Activated CD8-positive, alpha-beta T cell treated with anti-CD3 and anti-CD28 coated beads, Interleukin-2, amount 10 ng/mL, durations not matched to agents 7 days and 5 days (primary cell): Measurements from ENCODE around the gene CTLA4. TPM values are rescaled to one million over a fixed set of nuclear protein-coding genes. Genes with fewer than 3 reads are reported as not detected.

Source experiments
- ATAC-seq: fragments of 150-1000 bp; cut with Tn5 transposase; one replicate; pipeline ENCODE4 v1.10.0; 2021; ENCODE audit warnings: moderate library complexity
- CTCF ChIA-PET: fragments of 350-600 bp; sonication (Branson Sonifier 250); formaldehyde crosslinking; loops from one replicate; lab custom pipeline; 2021; ENCODE audit warnings: antibody characterized with exemption; lab: Charles Lee
- POLR2A ChIA-PET: fragments of 350-600 bp; sonication (Branson Sonifier 250); formaldehyde crosslinking; loops from one replicate; lab custom pipeline; 2021; ENCODE audit warnings: antibody characterized with exemption; lab: Charles Lee
- DNase-seq: peaks from one replicate; pipeline ENCODE4 v3.0.0-alpha.2; 2020
- H3K27ac Mint-ChIP-seq: one replicate; pipeline ENCODE4 v1.8.0; 2021; ENCODE audit warnings: mild to moderate bottlenecking, mixed read lengths
- H3K27me3 Mint-ChIP-seq: one replicate; pipeline ENCODE4 v1.8.0; 2021; ENCODE audit warnings: low read depth, mixed read lengths
- H3K36me3 Mint-ChIP-seq: one replicate; pipeline ENCODE4 v1.8.0; 2021; ENCODE audit warnings: low read depth, mixed read lengths
- H3K4me1 Mint-ChIP-seq: one replicate; pipeline ENCODE4 v1.8.0; 2021; ENCODE audit warnings: low read depth, mixed read lengths
- H3K4me3 Mint-ChIP-seq: one replicate; pipeline ENCODE4 v1.8.0; 2021; ENCODE audit warnings: mild to moderate bottlenecking, mixed read lengths
- H3K9me3 Mint-ChIP-seq: one replicate; pipeline ENCODE4 v1.8.0; 2022; ENCODE audit warnings: mixed read lengths; ENCODE audit not compliant: insufficient read depth
- total RNA-seq, 2 experiments: library from RNA; stranded (reverse); gene quantifications; one replicate each; pipeline ENCODE4 v1.2.3, GENCODE V29; 2021

Gene CTLA4
- total RNA-seq: 1 to 10 TPM; 3.8 to 4.7 TPM

DNA sequence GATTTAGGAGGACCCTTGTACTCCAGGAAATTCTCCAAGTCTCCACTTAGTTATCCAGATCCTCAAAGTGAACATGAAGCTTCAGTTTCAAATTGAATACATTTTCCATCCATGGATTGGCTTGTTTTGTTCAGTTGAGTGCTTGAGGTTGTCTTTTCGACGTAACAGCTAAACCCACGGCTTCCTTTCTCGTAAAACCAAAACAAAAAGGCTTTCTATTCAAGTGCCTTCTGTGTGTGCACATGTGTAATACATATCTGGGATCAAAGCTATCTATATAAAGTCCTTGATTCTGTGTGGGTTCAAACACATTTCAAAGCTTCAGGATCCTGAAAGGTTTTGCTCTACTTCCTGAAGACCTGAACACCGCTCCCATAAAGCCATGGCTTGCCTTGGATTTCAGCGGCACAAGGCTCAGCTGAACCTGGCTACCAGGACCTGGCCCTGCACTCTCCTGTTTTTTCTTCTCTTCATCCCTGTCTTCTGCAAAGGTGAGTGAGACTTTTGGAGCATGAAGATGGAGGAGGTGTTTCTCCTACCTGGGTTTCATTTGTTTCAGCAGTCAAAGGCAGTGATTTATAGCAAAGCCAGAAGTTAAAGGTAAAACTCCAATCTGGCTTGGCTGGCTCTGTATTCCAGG lies at the start of gene CTLA4:
Gene CTLA4 (plus strand): TSS at position 211 of the 640 bp plus-strand sequence. CDS start 172 bp downstream, at position 383.
- DNase-seq (peak; percentile 55), ATAC-seq (peak; percentile 34)
- H3K9me3 Mint-ChIP-seq: peaks cover 7% of the 10 kb centered on the region
- POLR2A ChIA-PET: interaction anchor here (0.6 to 6.0 kb wide), 23 partner anchors 7 to 629 kb away, joined by 3 to 34 read pairs (median 4); partner anchors contain the start of genes CD28, CYP20A1 and ICOS
- H3K36me3 Mint-ChIP-seq: peaks cover 20% of the 10 kb centered on the region
- H3K27me3 Mint-ChIP-seq: no peaks in the 10 kb centered on the region
- H3K4me1 Mint-ChIP-seq: peaks cover 60% of the 10 kb centered on the region
- H3K27ac Mint-ChIP-seq: peak within 1 kb of the TSS; percentile 82
- H3K4me3 Mint-ChIP-seq: peak within 1 kb of the TSS; percentile 79
- CTCF ChIA-PET: interaction anchor here (1.1 to 8.5 kb wide), 12 partner anchors 8 to 383 kb away, joined by 4 to 82 read pairs (median 8); no protein-coding TSS in a partner anchor

- ChIA-PET POLR2A (no interaction called here), CTCF (interaction anchor here (1.2 to 8.1 kb wide), 5 partner anchors 8 to 334 kb away, joined by 3 to 82 read pairs (median 5); partner anchors contain the start of gene CTLA4)
- Mint-ChIP-seq H3K9me3 (no peaks in the 10 kb centered on the region), H3K36me3 (no peaks in the 10 kb centered on the region), H3K27ac (no peak overlapping the region), H3K27me3 (peaks cover 7% of the 10 kb centered on the region), H3K4me3 (no peak overlapping the region), H3K4me1 (peaks cover 21% of the 10 kb centered on the region)
- ATAC-seq (no peak), DNase-seq (no peak)
Observed at GRCh38 chr2:203818656-203819055, 48.9 kb upstream of the CTLA4 start.

DNA sequence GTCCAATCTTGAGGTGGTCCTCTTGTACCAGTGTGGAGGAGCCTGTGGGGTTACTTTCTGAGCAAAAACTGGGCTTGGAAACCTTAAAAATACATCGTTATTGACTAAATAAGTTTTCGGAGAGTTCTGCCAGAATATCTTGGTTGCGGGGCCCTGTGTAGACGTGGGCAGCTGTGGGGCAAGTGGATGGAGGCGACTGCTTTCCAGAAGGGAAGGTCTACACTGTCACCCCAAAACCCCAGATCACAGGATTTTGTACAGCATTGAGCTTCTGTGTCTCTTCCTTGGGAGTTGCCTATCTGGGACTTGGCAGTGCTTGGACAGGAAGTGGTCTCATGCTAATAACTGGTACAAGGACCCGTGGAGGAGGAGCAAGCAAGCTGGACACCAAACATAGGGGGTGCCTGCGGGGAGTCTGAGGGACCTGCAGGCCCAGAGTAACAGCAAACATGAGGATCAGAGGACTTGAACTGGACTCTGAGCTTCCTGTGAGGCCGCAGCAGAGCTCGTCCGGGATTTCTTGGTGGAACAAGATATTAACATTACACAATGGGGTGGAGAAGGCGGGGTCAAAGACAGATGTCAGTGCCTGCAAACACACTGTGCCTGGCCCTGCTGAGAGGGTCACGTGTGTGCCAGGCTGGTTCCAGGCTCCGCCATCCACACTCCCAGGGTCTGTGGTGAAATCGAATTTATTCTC lies 48.0 kb upstream of the CTLA4 start:
- H3K27me3 Mint-ChIP-seq: peaks cover 7% of the 10 kb centered on the region
- ChIA-PET CTCF (interaction anchor here (1.2 to 8.1 kb wide), 4 partner anchors 10 to 335 kb away, joined by 3 to 82 read pairs (median 6); partner anchors contain the start of gene CTLA4), POLR2A (no interaction called here)
- H3K4me3 Mint-ChIP-seq: no peak overlapping the region
- DNase-seq: no peak
- H3K4me1 Mint-ChIP-seq: peaks cover 12% of the 10 kb centered on the region
- no peak for ATAC-seq
- no peak overlapping the region for H3K27ac Mint-ChIP-seq
- no peaks in the 10 kb centered on the region for H3K36me3 Mint-ChIP-seq
- no peaks in the 10 kb centered on the region for H3K9me3 Mint-ChIP-seq

GRCh38 chr2:203820969-203821368 lies 46.6 kb upstream of the CTLA4 start:
- ChIA-PET POLR2A (no interaction called here), CTCF (interaction anchor here (1.0 kb wide), 1 partner anchor 88 kb away, joined by 3 read pairs; no protein-coding TSS in a partner anchor)
- H3K36me3 Mint-ChIP-seq: no peaks in the 10 kb centered on the region
- H3K9me3 Mint-ChIP-seq: no peaks in the 10 kb centered on the region
- no peak overlapping the region for H3K27ac Mint-ChIP-seq
- no peaks in the 10 kb centered on the region for H3K4me1 Mint-ChIP-seq
- DNase-seq: no peak
- H3K27me3 Mint-ChIP-seq: peaks cover 7% of the 10 kb centered on the region
- no peak for ATAC-seq
- H3K4me3 Mint-ChIP-seq: no peak overlapping the region

- no peaks in the 10 kb centered on the region for H3K9me3 Mint-ChIP-seq
- ChIA-PET POLR2A (no interaction called here), CTCF (no interaction called here)
- ATAC-seq (no peak), DNase-seq (no peak)
- H3K36me3 Mint-ChIP-seq: no peaks in the 10 kb centered on the region
- no peak overlapping the region for H3K27ac Mint-ChIP-seq
- peaks cover 2% of the 10 kb centered on the region for H3K27me3 Mint-ChIP-seq
- no peak overlapping the region for H3K4me3 Mint-ChIP-seq
- H3K4me1 Mint-ChIP-seq: no peaks in the 10 kb centered on the region
Observed at GRCh38 chr2:203822240-203822639, 45.3 kb upstream of the CTLA4 start.

DNA sequence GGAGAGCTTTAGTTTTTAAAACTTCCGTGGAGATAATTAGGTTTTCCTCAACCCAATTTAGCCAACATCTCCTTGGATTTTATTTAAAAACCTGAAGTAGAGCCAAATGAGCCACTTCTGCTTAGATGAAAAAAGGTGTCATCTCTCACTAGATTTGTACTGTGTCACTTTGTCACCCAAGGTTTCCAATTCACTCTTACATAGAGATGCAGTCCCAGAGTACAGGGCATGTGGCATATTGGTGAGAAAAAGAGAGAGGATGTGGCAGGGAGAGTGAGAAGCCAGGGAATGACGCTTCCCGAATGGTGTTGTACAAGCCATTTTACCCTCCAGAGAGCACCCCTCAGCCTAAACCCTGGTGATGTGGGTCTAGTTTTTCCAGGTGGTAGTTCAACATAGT lies 44.4 kb upstream of the CTLA4 start:
- no peak overlapping the region for H3K4me3 Mint-ChIP-seq
- peaks cover under 1% of the 10 kb centered on the region for H3K36me3 Mint-ChIP-seq
- no peaks in the 10 kb centered on the region for H3K4me1 Mint-ChIP-seq
- no peaks in the 10 kb centered on the region for H3K27me3 Mint-ChIP-seq
- no peak for ATAC-seq
- no peaks in the 10 kb centered on the region for H3K9me3 Mint-ChIP-seq
- ChIA-PET POLR2A (interaction anchor here (0.6 kb wide), 1 partner anchor 82 kb away, joined by 5 read pairs; no protein-coding TSS in a partner anchor), CTCF (interaction anchor here (1.0 kb wide), 1 partner anchor 8 kb away, joined by 3 read pairs; no protein-coding TSS in a partner anchor)
- DNase-seq: no peak
- H3K27ac Mint-ChIP-seq: no peak overlapping the region

- H3K9me3 Mint-ChIP-seq: no peaks in the 10 kb centered on the region
- ChIA-PET POLR2A (interaction anchor here (0.5 kb wide), 1 partner anchor 90 kb away, joined by 3 read pairs; no protein-coding TSS in a partner anchor), CTCF (interaction anchor here (1.0 to 1.2 kb wide), 2 partner anchors 9 to 34 kb away, joined by 3 read pairs; no protein-coding TSS in a partner anchor)
- H3K36me3 Mint-ChIP-seq: peaks cover 2% of the 10 kb centered on the region
- H3K27ac Mint-ChIP-seq: no peak overlapping the region
- H3K4me1 Mint-ChIP-seq: no peaks in the 10 kb centered on the region
- H3K27me3 Mint-ChIP-seq: no peaks in the 10 kb centered on the region
- ATAC-seq: no peak
- no peak overlapping the region for H3K4me3 Mint-ChIP-seq
- no peak for DNase-seq
Observed at GRCh38 chr2:203824057-203824456, 43.5 kb upstream of the CTLA4 start.

DNA sequence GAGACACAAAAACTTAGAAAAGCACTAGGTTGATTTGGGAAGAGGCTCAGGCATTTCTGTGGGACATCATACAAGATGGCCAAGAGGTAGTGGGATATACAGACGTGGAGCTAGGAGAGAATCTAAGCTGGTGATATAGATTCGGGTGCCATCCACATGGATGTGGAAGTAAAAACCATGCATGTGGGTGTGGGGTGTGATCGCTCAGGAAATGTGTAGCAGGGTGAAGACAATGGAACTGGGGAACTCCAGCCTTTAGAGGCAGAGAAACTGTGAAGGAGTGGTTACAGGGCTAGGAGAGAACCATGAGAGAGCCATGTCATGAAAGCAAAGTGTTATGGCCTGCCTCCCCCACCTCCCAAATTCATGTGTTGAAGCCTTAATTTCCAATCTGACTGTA lies 43.0 kb upstream of the CTLA4 start:
- POLR2A ChIA-PET: interaction anchor here (0.7 kb wide), 1 partner anchor 47 kb away, joined by 3 read pairs; no protein-coding TSS in a partner anchor
- H3K27me3 Mint-ChIP-seq: no peaks in the 10 kb centered on the region
- H3K4me1 Mint-ChIP-seq: peaks cover 2% of the 10 kb centered on the region
- no peak for DNase-seq
- no peak overlapping the region for H3K4me3 Mint-ChIP-seq
- ATAC-seq: no peak
- H3K36me3 Mint-ChIP-seq: peaks cover 2% of the 10 kb centered on the region
- no peaks in the 10 kb centered on the region for H3K9me3 Mint-ChIP-seq
- H3K27ac Mint-ChIP-seq: no peak overlapping the region
- CTCF ChIA-PET: interaction anchor here (1.2 kb wide), 1 partner anchor 33 kb away, joined by 3 read pairs; no protein-coding TSS in a partner anchor

DNA sequence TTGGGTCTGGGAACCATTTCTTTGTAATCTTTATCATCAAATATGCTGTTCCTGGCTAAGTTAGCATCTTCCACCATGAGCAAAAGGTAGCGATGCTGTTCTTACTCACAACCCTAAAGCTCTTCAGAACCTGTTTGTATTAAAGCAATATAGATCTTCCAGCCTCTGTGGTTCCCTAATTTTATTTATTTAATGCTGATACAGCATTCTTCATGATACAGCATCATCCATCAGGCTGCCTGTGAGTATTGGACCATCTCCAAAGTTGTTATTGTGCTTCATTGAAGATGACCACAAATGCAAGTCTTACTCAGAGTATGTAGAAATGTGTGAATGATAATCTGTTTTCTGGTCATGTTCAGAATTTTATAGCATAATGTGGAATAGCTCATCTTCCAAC lies 40.9 kb upstream of the CTLA4 start:
- CTCF ChIA-PET: interaction anchor here (1.1 to 1.8 kb wide), 3 partner anchors 8 to 18 kb away, joined by 3 to 5 read pairs (median 4); no protein-coding TSS in a partner anchor
- no peak for ATAC-seq

DNA sequence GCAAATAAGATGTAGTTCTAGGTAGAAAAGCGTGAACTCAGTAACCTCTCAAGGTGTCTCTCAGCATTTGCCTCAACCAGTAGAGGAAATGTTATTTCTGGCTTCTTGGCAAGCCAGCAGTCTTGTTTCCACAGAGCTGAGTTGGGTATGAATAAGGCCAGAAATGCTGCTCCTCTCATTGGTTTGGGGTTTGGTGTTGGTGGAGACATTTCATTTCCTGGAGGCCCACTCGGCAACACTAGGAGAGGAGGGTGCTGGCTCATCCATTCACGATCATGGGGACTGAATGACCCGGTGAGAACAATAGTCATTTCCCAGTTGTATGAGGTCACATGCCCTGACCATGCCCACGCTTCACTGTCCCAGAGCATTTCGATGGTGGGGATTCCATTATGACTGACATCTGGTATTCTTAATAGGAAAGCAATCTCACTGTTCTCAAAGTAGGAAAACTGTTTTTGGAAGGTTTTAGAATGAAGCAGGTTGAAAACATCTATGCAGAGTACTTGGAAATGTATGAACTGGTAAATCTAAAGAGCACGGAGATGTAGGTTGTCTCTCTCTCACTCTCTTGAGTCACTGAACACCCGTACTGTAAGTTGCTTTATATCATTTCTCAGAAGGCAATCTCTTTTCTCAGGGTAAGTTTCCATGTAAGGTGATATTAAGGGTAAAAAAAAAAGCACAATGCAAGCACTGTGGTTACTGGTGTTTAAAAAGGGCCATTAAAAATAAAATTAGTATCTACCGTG lies 37.1 kb upstream of the CTLA4 start:
- Mint-ChIP-seq H3K36me3 (peaks cover 2% of the 10 kb centered on the region), H3K4me1 (peaks cover 15% of the 10 kb centered on the region), H3K27ac (peak overlapping the region; percentile 77), H3K9me3 (no peaks in the 10 kb centered on the region), H3K4me3 (peak overlapping the region; percentile 42), H3K27me3 (no peaks in the 10 kb centered on the region)
- peak; percentile 45 for DNase-seq
- ATAC-seq: peak; percentile 84
- POLR2A ChIA-PET: interaction anchor here (0.9 kb wide), 1 partner anchor 13 kb away, joined by 4 read pairs; no protein-coding TSS in a partner anchor
- CTCF ChIA-PET: interaction anchor here (0.8 to 2.9 kb wide), 8 partner anchors 11 to 169 kb away, joined by 3 to 13 read pairs (median 3); no protein-coding TSS in a partner anchor

More for the DNA sequence above, 40.9 kb upstream of the CTLA4 start:
- POLR2A ChIA-PET: no interaction called here
- H3K4me3 Mint-ChIP-seq: no peak overlapping the region
- no peaks in the 10 kb centered on the region for H3K27me3 Mint-ChIP-seq
- H3K27ac Mint-ChIP-seq: no peak overlapping the region
- no peak for DNase-seq
- no peaks in the 10 kb centered on the region for H3K9me3 Mint-ChIP-seq
- H3K36me3 Mint-ChIP-seq: peaks cover 2% of the 10 kb centered on the region
- peaks cover 15% of the 10 kb centered on the region for H3K4me1 Mint-ChIP-seq

DNA sequence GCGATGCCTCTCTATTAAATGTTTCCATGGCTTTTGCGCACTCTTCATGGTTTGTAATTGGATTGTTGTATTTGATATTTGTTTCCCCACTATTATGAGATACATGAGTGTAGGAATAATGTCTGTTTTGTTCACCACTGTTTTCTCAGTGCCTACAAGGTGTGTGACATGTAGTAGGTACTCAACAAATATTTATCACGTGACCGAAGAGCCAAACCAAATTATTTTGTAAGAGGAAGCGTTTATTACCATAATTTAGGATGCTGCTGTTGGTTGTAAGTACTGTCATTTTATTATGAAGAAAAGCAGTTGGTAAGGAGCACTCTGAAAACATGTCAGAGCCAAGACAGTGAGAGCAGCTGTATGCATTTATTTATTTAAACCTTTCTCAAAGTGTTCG lies 32.2 kb upstream of the CTLA4 start:
- Mint-ChIP-seq H3K4me1 (peaks cover 13% of the 10 kb centered on the region), H3K4me3 (no peak overlapping the region), H3K9me3 (no peaks in the 10 kb centered on the region), H3K27ac (no peak overlapping the region), H3K27me3 (peaks cover 2% of the 10 kb centered on the region), H3K36me3 (no peaks in the 10 kb centered on the region)
- POLR2A ChIA-PET: interaction anchor here (0.6 to 0.8 kb wide), 2 partner anchors 24 to 344 kb away, joined by 3 read pairs; no protein-coding TSS in a partner anchor
- CTCF ChIA-PET: interaction anchor here (0.7 to 1.6 kb wide), 3 partner anchors 8 to 48 kb away, joined by 3 to 4 read pairs (median 3); no protein-coding TSS in a partner anchor
- DNase-seq: no peak
- ATAC-seq: no peak
